NB4 (cell line): ENCODE results near the gene PAX5.

Experiments used
- DNase-seq: peaks from one replicate; pipeline ENCODE4 v3.0.0; 2010; ENCODE audit warnings: low read depth
- H3K4me3 ChIP-seq: one replicate; pipeline ENCODE4 v1.5.1; 2011; ENCODE audit warnings: mild to moderate bottlenecking, low read depth, low read length, moderate library complexity
- MAX ChIP-seq: IDR thresholded peaks from 2 replicates; pipeline ENCODE4 v1.6.1; 2011; ENCODE audit warnings: low read depth, low read length
- MYC ChIP-seq: IDR thresholded peaks from 2 replicates; pipeline ENCODE4 v1.6.1; 2011; ENCODE audit warnings: low read depth, low read length
- POLR2A ChIP-seq: IDR thresholded peaks from 2 replicates; pipeline ENCODE4 v1.6.1; 2011; ENCODE audit warnings: mild to moderate bottlenecking; ENCODE audit not compliant: insufficient read length; ENCODE audit errors: extremely low read depth
- TF ChIP-seq, protein P1 (sequence below): IDR thresholded peaks from one replicate; pipeline ENCODE4 v1.5.1; 2012; ENCODE audit warnings: low read depth, low read length

PAX5 gene

DNA sequence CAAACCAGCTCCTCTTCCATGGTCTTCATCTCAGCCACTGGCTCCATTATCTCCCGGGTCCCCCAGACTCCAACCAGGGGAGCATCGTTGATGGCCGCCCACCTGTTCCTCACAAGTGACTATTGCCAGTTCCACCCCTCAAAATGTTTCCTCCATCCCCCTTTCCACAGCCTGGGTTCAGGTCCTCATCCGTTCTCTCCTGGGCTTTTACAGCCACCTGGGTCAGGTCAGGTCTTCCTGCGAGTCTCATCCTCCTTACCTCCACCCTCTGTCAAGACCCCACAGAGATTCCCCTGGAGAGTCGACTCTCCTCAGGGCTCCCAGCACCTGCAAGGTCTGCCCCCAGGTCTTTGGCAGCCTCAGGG, 133.2 kb downstream of the PAX5 start:
- no peak for DNase-seq
- H3K4me3 ChIP-seq: no peak overlapping the region
- TF ChIP-seq, protein P1, sequence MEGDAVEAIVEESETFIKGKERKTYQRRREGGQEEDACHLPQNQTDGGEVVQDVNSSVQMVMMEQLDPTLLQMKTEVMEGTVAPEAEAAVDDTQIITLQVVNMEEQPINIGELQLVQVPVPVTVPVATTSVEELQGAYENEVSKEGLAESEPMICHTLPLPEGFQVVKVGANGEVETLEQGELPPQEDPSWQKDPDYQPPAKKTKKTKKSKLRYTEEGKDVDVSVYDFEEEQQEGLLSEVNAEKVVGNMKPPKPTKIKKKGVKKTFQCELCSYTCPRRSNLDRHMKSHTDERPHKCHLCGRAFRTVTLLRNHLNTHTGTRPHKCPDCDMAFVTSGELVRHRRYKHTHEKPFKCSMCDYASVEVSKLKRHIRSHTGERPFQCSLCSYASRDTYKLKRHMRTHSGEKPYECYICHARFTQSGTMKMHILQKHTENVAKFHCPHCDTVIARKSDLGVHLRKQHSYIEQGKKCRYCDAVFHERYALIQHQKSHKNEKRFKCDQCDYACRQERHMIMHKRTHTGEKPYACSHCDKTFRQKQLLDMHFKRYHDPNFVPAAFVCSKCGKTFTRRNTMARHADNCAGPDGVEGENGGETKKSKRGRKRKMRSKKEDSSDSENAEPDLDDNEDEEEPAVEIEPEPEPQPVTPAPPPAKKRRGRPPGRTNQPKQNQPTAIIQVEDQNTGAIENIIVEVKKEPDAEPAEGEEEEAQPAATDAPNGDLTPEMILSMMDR: no peak
- TF ChIP-seq POLR2A (no peak), MYC (no peak), MAX (no peak)

- H3K4me3 ChIP-seq: no peak overlapping the region
- no peak for TF ChIP-seq MAX
- DNase-seq: no peak
Measured at GRCh38 chr9:36900136-36900855, 133.8 kb downstream of the PAX5 start.

GRCh38 chr9:36899406-36899805, 134.7 kb downstream of the PAX5 start:
- no peak overlapping the region for H3K4me3 ChIP-seq
- no peak for DNase-seq
- TF ChIP-seq MAX (no peak), POLR2A (no peak), MYC (no peak)
- TF ChIP-seq, protein P1: no peak

DNA sequence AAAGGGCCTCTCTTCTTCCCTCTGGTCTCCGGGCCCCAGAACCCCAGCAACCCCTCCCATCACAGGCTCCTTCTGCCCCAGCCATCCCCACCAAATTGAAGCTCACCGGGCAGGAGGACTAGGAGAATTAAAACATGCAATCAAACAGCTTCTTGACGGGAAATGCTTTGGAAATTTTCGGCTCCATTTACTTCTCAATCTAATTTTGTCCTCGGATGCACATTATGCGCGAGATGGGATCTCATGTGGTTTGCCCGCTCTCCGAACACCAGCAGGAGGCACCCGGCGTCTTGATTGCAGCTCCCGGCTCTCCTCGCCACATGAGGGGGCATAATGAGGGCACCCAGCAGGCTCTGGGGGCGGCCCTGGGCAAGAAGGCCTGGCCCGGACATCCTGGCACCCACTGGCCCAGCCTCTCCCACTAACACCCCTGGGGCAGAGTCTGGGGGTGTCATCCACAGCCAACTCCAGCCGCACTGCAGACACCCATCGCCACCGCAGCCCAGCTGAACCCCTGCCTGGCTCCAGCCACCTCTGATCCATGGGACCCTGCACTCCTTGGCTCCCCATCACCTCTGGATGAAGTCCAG, 135.5 kb downstream of the PAX5 start:
- H3K4me3 ChIP-seq: no peak overlapping the region
- no peak for DNase-seq
- TF ChIP-seq, protein P1: no peak
- no peak for TF ChIP-seq POLR2A

GRCh38 chr9:36897478-36897877, 136.6 kb downstream of the PAX5 start:
- TF ChIP-seq MYC: no peak
- no peak for TF ChIP-seq POLR2A
- TF ChIP-seq, protein P1: no peak
- no peak for TF ChIP-seq MAX
- no peak for DNase-seq
- no peak overlapping the region for H3K4me3 ChIP-seq

DNA sequence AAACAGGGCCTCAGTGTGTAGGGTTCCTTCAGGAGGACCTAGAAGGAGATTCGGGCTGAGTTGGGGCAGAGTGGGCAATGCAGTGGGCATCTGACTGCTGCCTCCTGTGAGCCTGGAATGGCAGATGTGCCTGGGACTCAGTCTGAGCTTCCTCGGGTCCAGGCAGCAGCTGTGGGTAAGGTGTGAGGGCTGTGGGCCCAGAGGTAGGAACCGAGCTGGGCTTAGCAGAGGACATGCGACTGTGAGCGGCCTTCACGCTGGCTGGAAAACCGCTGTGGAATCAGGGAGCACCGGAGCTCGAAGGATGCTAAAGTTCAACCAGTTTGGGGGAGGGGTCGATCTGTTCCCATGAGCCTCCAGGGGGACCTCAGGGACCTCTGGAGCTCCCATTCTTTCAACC, 137.0 kb downstream of the PAX5 start:
- TF ChIP-seq MAX (no peak), MYC (no peak), POLR2A (no peak)
- TF ChIP-seq, protein P1: no peak
- no peak for DNase-seq
- no peak overlapping the region for H3K4me3 ChIP-seq
